Endothelial cell of umbilical vein (primary cell): ENCODE results near the gene U2AF2. TPM values are rescaled to one million over a fixed set of nuclear protein-coding genes. Genes with fewer than 3 reads are reported as not detected.

Experiments used
- BruUV-seq: library from RNA; stranded (reverse); fragments of 400-500 nt; replicated peaks from 2 replicates; lab custom pipeline; 2021; lab: Mats Ljungman, UMichigan
- CTCF ChIA-PET: fragments of 300-600, 350-600 bp; sonication (Branson Sonifier 250); formaldehyde crosslinking; loops from one replicate; lab custom pipeline; 2021; ENCODE audit warnings: antibody characterized with exemption, inconsistent platforms; lab: Charles Lee
- POLR2A ChIA-PET: fragments of 300-600, 350-600 bp; sonication (Branson Sonifier 250); formaldehyde crosslinking; loops from one replicate; lab custom pipeline; 2021; ENCODE audit warnings: antibody characterized with exemption, inconsistent platforms; lab: Charles Lee
- DNase-seq: peaks from one replicate; pipeline ENCODE4 v3.0.0-alpha.2; 2011; ENCODE audit warnings: low read depth, low spot score
- FAIRE-seq: peaks from 2 replicates; lab custom pipeline; 2011; peaks lifted over from hg19 to GRCh38; lab: Jason Lieb, UNC
- H2AFZ ChIP-seq: 2 replicates; pipeline ENCODE4 v1.6.0; 2012; ENCODE audit warnings: low read depth, low read length, control low read depth, inconsistent platforms
- H3K27ac ChIP-seq: 2 replicates; pipeline ENCODE4 v1.5.1; 2011; ENCODE audit warnings: low read depth, mild to moderate bottlenecking, control low read depth, low read length, moderate library complexity; ENCODE audit not compliant: insufficient read depth
- H3K27me3 ChIP-seq, 2 experiments: 2 replicates each; pipeline versions ENCODE4 v1.6.0 to v1.6.1; 2011; ENCODE audit warnings: low read length in 2 of 2, mixed read lengths in 1 of 2; ENCODE audit not compliant: control insufficient read depth in 2 of 2, insufficient read depth in 2 of 2
- H3K36me3 ChIP-seq, 2 experiments: 2 replicates in 1 of 2; 3 replicates in 1 of 2; pipeline ENCODE4 v1.5.1; 2011; ENCODE audit warnings: low read length in 2 of 2, mild to moderate bottlenecking in 1 of 2, moderate library complexity in 1 of 2; ENCODE audit not compliant: control insufficient read depth in 2 of 2, insufficient read depth in 2 of 2; ENCODE audit errors: extremely low read depth in 1 of 2
- H3K4me1 ChIP-seq: 3 replicates; pipeline ENCODE4 v1.5.1; 2011; ENCODE audit warnings: mild to moderate bottlenecking, low read length; ENCODE audit not compliant: control insufficient read depth, insufficient read depth; ENCODE audit errors: extremely low read depth
- H3K4me2 ChIP-seq: 2 replicates; pipeline ENCODE4 v1.6.1; 2011; ENCODE audit warnings: low read length, control low read depth, mixed read lengths; ENCODE audit not compliant: insufficient read depth
- H3K4me3 ChIP-seq, 3 experiments: fragments of 200-600 bp in 1 of 3; sonication (generic), shearing (Covaris generic) in 1 of 3; replicated peaks in 1 of 3; 2 replicates each; pipeline ENCODE4 v1.5.1; 2011 to 2016; ENCODE audit warnings: control low read depth in 3 of 3, low read length in 3 of 3, mild to moderate bottlenecking in 2 of 3, inconsistent platforms in 1 of 3, low read depth in 1 of 3, moderate library complexity in 1 of 3; ENCODE audit not compliant: insufficient read depth in 1 of 3
- H3K79me2 ChIP-seq: 2 replicates; pipeline ENCODE4 v1.6.0; 2012; ENCODE audit warnings: low read length, inconsistent platforms; ENCODE audit not compliant: control insufficient read depth, insufficient read depth
- H3K9ac ChIP-seq: replicated peaks from 2 replicates; pipeline ENCODE3; 2011; ENCODE audit warnings: low read length, control low read depth; ENCODE audit not compliant: insufficient read depth; ENCODE audit errors: extremely low read depth
- H3K9me1 ChIP-seq: replicated peaks from 3 replicates; pipeline ENCODE4 v1.6.0; 2011; ENCODE audit warnings: mild to moderate bottlenecking, low read length; ENCODE audit not compliant: control insufficient read depth, insufficient read depth; ENCODE audit errors: extremely low read depth
- H3K9me3 ChIP-seq: replicated peaks from 2 replicates; pipeline ENCODE4 v1.5.1; 2012; ENCODE audit warnings: low read length, inconsistent platforms; ENCODE audit not compliant: control insufficient read depth, insufficient read depth
- H4K20me1 ChIP-seq: replicated peaks from 2 replicates; pipeline ENCODE3; 2011; ENCODE audit warnings: mild to moderate bottlenecking, low read length; ENCODE audit not compliant: control insufficient read depth, insufficient read depth; ENCODE audit errors: extremely low read depth
- CTCF ChIP-seq, 2 donors: IDR thresholded peaks; 1 replicate in 1 of 2; 2 replicates in 1 of 2; pipeline ENCODE4 v1.5.1; 2011; ENCODE audit warnings: low read length in 2 of 2, mild to moderate bottlenecking in 2 of 2, moderate library complexity in 2 of 2, control low read depth in 1 of 2, inconsistent platforms in 1 of 2, low read depth in 1 of 2; ENCODE audit not compliant: insufficient read depth in 1 of 2; ENCODE audit errors: extremely low read depth in 1 of 2
- EZH2 ChIP-seq: IDR thresholded peaks from 2 replicates; pipeline ENCODE4 v1.6.1; 2012; ENCODE audit warnings: borderline replicate concordance, low read depth, mild to moderate bottlenecking, moderate library complexity, low read length, inconsistent platforms; ENCODE audit not compliant: severe bottlenecking
- GATA2 ChIP-seq: IDR thresholded peaks from 2 replicates; pipeline ENCODE4 v1.7.0; 2011; ENCODE audit warnings: low read depth, mild to moderate bottlenecking, moderate library complexity, mixed read lengths, low read length; ENCODE audit not compliant: insufficient read length, insufficient read depth
- JUN ChIP-seq: IDR thresholded peaks from 2 replicates; pipeline ENCODE4 v1.6.1; 2011; ENCODE audit warnings: borderline replicate concordance, low read depth; ENCODE audit not compliant: insufficient read length, insufficient read depth
- MAX ChIP-seq: IDR thresholded peaks from 2 replicates; pipeline ENCODE4 v1.6.1; 2011; ENCODE audit not compliant: insufficient read depth, insufficient read length
- POLR2A ChIP-seq: IDR thresholded peaks from 2 replicates; pipeline ENCODE4 v1.6.1; 2012; ENCODE audit warnings: low read depth, mild to moderate bottlenecking, control low read depth, low read length
- POLR2AphosphoS5 ChIP-seq: IDR thresholded peaks from 2 replicates; pipeline ENCODE4 v1.6.1; 2012; ENCODE audit warnings: low read depth, mild to moderate bottlenecking, control low read depth, low read length, moderate library complexity; ENCODE audit not compliant: insufficient read depth
- dilution Hi-C: fragments of 300-500 bp; cut with MboI; formaldehyde crosslinking; loops from one replicate; pipeline ENCODE4 v1.15.0; 2019; ENCODE audit warnings: low sequenced_read_pairs; ENCODE audit not compliant: extremely low pct_ligation_motif_present
- intact Hi-C: fragments of 100-400 bp; cut with micrococcal nuclease; formaldehyde crosslinking; loops from one replicate; pipeline ENCODE4 v1.10.0; 2022
- polyA plus RNA-seq, 4 experiments: library from polyadenylated mRNA; depleted of rRNA in 3 of 4; stranded (reverse) in 3 of 4; unstranded in 1 of 4; fragments of >200 nt; gene quantifications; 2 replicates each; pipeline versions ENCODE4 v1.2.1 to v1.2.3, GENCODE V29; 2011 to 2012; ENCODE audit warnings: missing spikeins in 1 of 4
- total RNA-seq: library from RNA; stranded (reverse); gene quantifications from 2 replicates; pipeline ENCODE4 v1.2.3, GENCODE V29; 2021

The U2AF2 gene
- total and polyA plus RNA-seq, 2 donors (not counting 3 experiments of a cell fraction or from before 2014, with no cell fraction given) = 183 to 259 TPM

- H3K27me3 ChIP-seq = no peaks in the 10 kb centered on the region
- FAIRE-seq = no peak
- TF ChIP-seq POLR2AphosphoS5 = no peak
- no peak for TF ChIP-seq GATA2
- no peak for TF ChIP-seq MAX
- TF ChIP-seq JUN = no peak
- TF ChIP-seq CTCF (IDR thresholded peaks at IDR 0.05; ENCODE audit: extremely low read depth in 1 of 2, insufficient read depth in 1 of 2, low read depth in 1 of 2, low read length in 2 of 2) = no peak
- TF ChIP-seq POLR2A = no peak
- TF ChIP-seq EZH2 = no peak
- POLR2A ChIA-PET = no interaction called here
- no peaks in the 10 kb centered on the region for H3K4me1 ChIP-seq
- H3K4me3 ChIP-seq = no peak overlapping the region
- no peaks in the 10 kb centered on the region for H3K79me2 ChIP-seq
- intact Hi-C loops (no loop called here), dilution Hi-C loops (no loop called here)
- BruUV-seq = no TSS peak
- H3K4me2 ChIP-seq = no peak overlapping the region
- peaks cover 0 to 31% of the 10 kb centered on the region in 2 experiments for H3K36me3 ChIP-seq
- no peak overlapping the region for H3K27ac ChIP-seq
- DNase-seq = no peak
- CTCF ChIA-PET = no interaction called here
- H4K20me1 ChIP-seq = no peaks in the 10 kb centered on the region
- H2AFZ ChIP-seq = no peak overlapping the region
- no peaks in the 10 kb centered on the region for H3K9me3 ChIP-seq
- H3K9ac ChIP-seq = no peak overlapping the region
- H3K9me1 ChIP-seq = no peaks in the 10 kb centered on the region
These were observed 44.4 kb downstream of the U2AF2 start for GRCh38 chr19:55699221-55699620.
